Activated naive CD4-positive, alpha-beta T cell treated with anti-CD3 and anti-CD28 coated beads, Interleukin-2, amount 10 ng/mL, durations not matched to agents 7 days and 5 days (primary cell): ENCODE results near the gene TRERF1.
A peak's percentile ranks its signal among the peaks of the same experiment; 100 is the strongest.

Source experiments
- CTCF ChIA-PET: fragments of 350-600 bp; sonication (Branson Sonifier 250); formaldehyde crosslinking; loops from one replicate; lab custom pipeline; 2021; ENCODE audit warnings: antibody characterized with exemption; lab: Charles Lee
- DNase-seq: peaks from one replicate; pipeline ENCODE4 v3.0.0-alpha.2; 2020
- H3K27ac Mint-ChIP-seq: one replicate; pipeline ENCODE4 v1.8.0; 2021; ENCODE audit warnings: mild to moderate bottlenecking, moderate library complexity, mixed read lengths
- H3K27me3 Mint-ChIP-seq: one replicate; pipeline ENCODE4 v1.8.0; 2021; ENCODE audit warnings: mild to moderate bottlenecking, mixed read lengths
- H3K36me3 Mint-ChIP-seq: one replicate; pipeline ENCODE4 v1.8.0; 2021; ENCODE audit warnings: mixed read lengths
- H3K4me1 Mint-ChIP-seq: one replicate; pipeline ENCODE4 v1.8.0; 2021; ENCODE audit warnings: mixed read lengths
- H3K4me3 Mint-ChIP-seq: one replicate; pipeline ENCODE4 v1.8.0; 2021; ENCODE audit warnings: mild to moderate bottlenecking, moderate library complexity, mixed read lengths
- H3K9me3 Mint-ChIP-seq: one replicate; pipeline ENCODE4 v1.8.0; 2021; ENCODE audit warnings: mixed read lengths

TRERF1 gene

DNA sequence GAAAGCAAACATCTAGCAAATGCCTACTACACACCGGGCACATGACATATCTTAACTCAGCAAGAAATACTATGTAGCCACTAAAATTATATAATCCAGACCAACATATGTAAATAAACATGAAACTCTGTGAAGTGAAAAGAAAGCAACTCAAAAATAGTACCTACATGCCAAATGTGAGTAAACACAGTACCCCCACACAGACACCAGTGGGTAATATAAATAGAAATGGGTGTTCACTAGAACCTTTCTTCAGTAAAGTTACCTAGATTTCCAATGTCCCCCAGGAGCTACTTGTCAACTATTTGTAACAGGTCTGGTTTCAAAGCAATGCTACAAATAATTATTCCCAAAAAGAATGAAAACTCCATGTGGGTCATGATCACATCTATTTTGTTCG lies 25.5 kb downstream of the TRERF1 start:
- H3K27me3 Mint-ChIP-seq, result no peaks in the 10 kb centered on the region
- no peaks in the 10 kb centered on the region for H3K9me3 Mint-ChIP-seq
- no peak overlapping the region for H3K4me3 Mint-ChIP-seq
- H3K27ac Mint-ChIP-seq, result no peak overlapping the region
- DNase-seq, result no peak
- H3K36me3 Mint-ChIP-seq, result peaks cover 17% of the 10 kb centered on the region
- CTCF ChIA-PET, result no interaction called here
- H3K4me1 Mint-ChIP-seq, result peaks cover 53% of the 10 kb centered on the region

DNA sequence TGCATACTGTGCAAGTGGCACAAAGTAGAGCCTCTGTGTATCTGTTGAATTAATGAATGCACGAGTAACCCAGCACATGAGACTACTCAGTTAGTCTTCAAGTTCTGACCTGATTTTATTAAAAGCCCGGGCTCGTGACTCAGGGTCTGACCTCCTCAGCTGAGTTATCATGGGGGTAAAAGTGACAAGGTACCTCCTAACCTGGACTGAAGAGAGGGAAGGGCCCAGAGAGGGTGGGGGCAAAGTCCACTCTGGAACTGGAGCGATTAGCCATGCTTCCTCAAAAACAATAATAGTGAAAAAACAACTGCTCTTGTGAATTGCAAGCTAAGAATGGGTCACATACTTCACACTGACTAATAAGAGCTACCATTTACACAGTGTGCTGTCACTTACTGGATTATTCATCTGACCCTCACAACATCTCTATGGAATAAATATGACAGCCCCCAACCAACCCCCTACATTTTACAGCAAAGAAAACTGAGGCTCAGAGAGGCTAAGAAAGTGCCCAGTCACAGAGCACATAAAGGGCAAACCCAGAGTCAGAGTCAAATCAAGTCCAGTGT lies 26.7 kb downstream of the TRERF1 start:
- H3K27ac Mint-ChIP-seq, result no peak overlapping the region
- peaks cover 56% of the 10 kb centered on the region for H3K4me1 Mint-ChIP-seq
- no peak overlapping the region for H3K4me3 Mint-ChIP-seq
- no peaks in the 10 kb centered on the region for H3K9me3 Mint-ChIP-seq
- H3K27me3 Mint-ChIP-seq, result no peaks in the 10 kb centered on the region
- H3K36me3 Mint-ChIP-seq, result peaks cover 18% of the 10 kb centered on the region
- CTCF ChIA-PET, result interaction anchor here (0.7 to 2.4 kb wide), 3 partner anchors 8 to 592 kb away, joined by 3 to 7 read pairs (median 4); no protein-coding TSS in a partner anchor
- DNase-seq, result no peak

DNA sequence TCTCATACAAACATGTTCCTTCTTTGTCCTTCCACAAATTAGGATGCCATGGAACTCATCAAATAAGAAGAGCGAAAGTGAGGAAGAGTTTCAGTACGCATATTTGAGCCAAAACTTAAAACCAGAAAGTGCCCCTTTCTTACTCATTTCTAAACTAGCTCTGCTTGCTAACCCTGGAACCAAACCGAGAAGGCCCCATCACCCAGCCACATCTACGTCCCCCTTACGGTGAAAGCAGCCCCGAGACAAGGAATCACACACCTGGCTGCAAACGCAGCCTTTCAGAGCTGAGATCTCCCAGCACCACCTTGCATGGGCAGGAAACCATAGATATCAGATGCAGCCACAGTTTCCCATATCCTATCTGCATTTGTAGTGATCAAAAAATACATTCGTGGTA lies 28.5 kb downstream of the TRERF1 start:
- peaks cover 55% of the 10 kb centered on the region for H3K4me1 Mint-ChIP-seq
- CTCF ChIA-PET, result interaction anchor here (1.3 to 2.4 kb wide), 2 partner anchors 9 to 19 kb away, joined by 3 to 7 read pairs; no protein-coding TSS in a partner anchor
- H3K9me3 Mint-ChIP-seq, result no peaks in the 10 kb centered on the region
- peak overlapping the region; percentile 81 for H3K27ac Mint-ChIP-seq
- H3K4me3 Mint-ChIP-seq, result peak overlapping the region; percentile 26
- no peaks in the 10 kb centered on the region for H3K27me3 Mint-ChIP-seq
- H3K36me3 Mint-ChIP-seq, result peaks cover 5% of the 10 kb centered on the region
- DNase-seq, result peak; percentile 50

- Mint-ChIP-seq H3K4me1 (peaks cover 66% of the 10 kb centered on the region), H3K36me3 (peaks cover 5% of the 10 kb centered on the region), H3K9me3 (no peaks in the 10 kb centered on the region), H3K27me3 (no peaks in the 10 kb centered on the region), H3K27ac (no peak overlapping the region), H3K4me3 (no peak overlapping the region)
- CTCF ChIA-PET, result interaction anchor here (0.9 to 1.7 kb wide), 5 partner anchors 8 to 168 kb away, joined by 3 to 4 read pairs (median 3); no protein-coding TSS in a partner anchor
- no peak for DNase-seq
Measured at GRCh38 chr6:42420741-42421140, 31.0 kb downstream of the TRERF1 start.

DNA sequence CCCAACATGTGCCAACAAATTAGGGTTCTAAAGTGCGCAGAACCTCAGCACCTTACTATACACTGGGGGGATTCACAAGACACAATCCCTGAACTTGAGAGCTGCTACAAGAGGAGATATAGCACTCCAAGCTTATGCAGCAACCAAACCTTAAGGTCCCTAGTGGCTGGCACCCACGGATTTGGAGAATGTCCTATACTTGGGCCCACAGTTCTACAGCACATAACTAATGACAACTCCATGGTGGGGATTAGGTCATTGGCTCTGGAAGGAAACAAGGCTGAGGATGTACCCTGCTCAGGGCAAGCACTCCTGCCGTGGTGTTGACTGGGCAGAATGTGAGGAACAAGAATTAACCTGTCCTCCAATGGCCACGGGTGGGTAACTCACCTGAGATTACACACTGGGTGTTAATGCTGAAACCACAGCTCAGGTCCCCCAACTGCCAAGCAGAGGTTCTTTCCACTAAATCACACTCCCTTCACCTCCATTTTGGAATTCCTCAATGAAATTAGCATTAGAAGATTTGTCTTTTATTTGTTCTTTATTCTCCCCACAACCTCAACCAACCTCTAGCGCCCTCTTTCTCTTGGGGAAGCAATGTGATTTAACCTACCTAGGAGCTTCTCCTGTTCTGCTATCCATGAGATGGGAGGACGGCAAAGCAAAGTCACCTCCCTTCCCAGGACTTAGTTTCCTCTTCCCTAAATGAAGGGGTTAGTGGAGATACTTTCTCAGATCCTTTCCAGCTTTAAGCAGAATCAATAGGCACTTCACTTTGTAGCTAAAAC lies 32.0 kb downstream of the TRERF1 start:
- Mint-ChIP-seq H3K4me3 (no peak overlapping the region), H3K4me1 (peaks cover 68% of the 10 kb centered on the region), H3K27ac (no peak overlapping the region), H3K36me3 (peaks cover 5% of the 10 kb centered on the region), H3K9me3 (no peaks in the 10 kb centered on the region), H3K27me3 (no peaks in the 10 kb centered on the region)
- CTCF ChIA-PET, result interaction anchor here (0.9 to 1.7 kb wide), 5 partner anchors 9 to 167 kb away, joined by 3 to 4 read pairs (median 3); no protein-coding TSS in a partner anchor
- DNase-seq, result no peak

DNA sequence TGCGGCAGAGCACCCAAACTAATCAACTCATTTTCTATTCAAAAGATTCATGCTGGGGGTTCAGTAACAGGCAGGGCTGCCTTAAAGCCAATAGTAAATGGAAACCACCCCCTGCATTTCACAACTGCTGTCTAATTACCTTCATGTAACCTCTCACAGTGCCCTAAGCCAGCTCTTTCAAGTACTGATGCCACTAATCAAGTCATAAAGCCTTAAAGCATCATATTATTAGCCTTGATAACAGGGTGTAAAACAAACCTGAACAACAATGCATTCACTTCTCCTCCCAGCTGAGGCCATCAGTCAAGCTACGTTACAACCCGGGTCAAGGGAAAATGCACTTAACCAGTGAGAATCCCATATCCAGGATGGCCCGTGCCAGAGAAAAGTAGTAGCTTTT lies 33.0 kb downstream of the TRERF1 start:
- CTCF ChIA-PET, result interaction anchor here (1.4 to 1.7 kb wide), 2 partner anchors 30 to 129 kb away, joined by 3 to 4 read pairs; no protein-coding TSS in a partner anchor
- Mint-ChIP-seq H3K9me3 (no peaks in the 10 kb centered on the region), H3K27ac (no peak overlapping the region), H3K27me3 (no peaks in the 10 kb centered on the region), H3K36me3 (peaks cover 5% of the 10 kb centered on the region), H3K4me1 (peaks cover 69% of the 10 kb centered on the region), H3K4me3 (no peak overlapping the region)
- DNase-seq, result no peak

GRCh38 chr6:42417641-42418112 lies 34.0 kb downstream of the TRERF1 start:
- Mint-ChIP-seq H3K4me3 (peak overlapping the region; percentile 22), H3K9me3 (no peaks in the 10 kb centered on the region), H3K36me3 (peaks cover 5% of the 10 kb centered on the region), H3K27me3 (no peaks in the 10 kb centered on the region), H3K27ac (peak overlapping the region; percentile 75), H3K4me1 (peaks cover 60% of the 10 kb centered on the region)
- CTCF ChIA-PET, result interaction anchor here (1.4 kb wide), 1 partner anchor 130 kb away, joined by 3 read pairs; no protein-coding TSS in a partner anchor
- DNase-seq, result peak; percentile 73

DNA sequence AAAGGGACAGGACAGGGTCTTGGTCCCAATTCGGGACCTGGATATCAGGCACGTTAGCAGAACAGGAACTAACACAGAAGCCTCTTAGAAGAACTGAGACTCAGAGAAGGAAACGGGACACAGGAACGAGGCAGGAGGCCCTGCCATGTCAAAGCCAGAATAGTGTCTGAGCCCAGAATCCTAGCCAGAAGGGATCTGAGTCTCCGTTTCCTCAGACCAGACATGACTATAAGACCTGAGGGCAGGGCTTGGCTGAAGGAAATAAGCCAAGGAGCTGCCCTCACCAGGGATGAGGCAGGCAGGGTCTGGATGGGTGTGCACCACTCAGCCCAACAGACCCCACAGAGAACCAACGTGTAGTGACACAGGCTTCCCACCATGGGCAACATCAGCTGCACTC lies 40.3 kb downstream of the TRERF1 start:
- Mint-ChIP-seq H3K27ac (no peak overlapping the region), H3K36me3 (peaks cover 9% of the 10 kb centered on the region), H3K4me3 (no peak overlapping the region), H3K27me3 (no peaks in the 10 kb centered on the region), H3K9me3 (no peaks in the 10 kb centered on the region), H3K4me1 (peaks cover 37% of the 10 kb centered on the region)
- CTCF ChIA-PET, result no interaction called here
- no peak for DNase-seq

DNA sequence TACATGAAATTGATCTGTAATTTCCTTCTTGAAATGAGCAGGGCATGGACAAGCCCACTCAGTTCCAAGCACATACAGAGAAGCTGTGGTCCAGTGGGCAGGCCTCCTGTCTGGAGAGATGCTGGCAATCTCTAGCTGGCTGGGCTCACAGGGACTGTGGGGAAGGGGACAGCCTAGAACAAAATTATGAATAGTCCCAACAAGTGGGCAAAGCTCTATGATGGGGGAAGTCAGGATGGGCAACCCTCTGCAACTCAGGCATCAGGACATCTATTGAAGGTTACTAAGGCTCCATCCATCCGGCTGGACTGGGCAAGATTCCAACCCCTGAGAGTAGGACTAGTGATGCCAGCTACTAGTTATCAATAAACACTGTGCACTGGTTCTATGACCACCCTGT lies 40.9 kb downstream of the TRERF1 start:
- CTCF ChIA-PET, result no interaction called here
- no peak overlapping the region for H3K27ac Mint-ChIP-seq

GRCh38 chr6:42409581-42409980 lies 42.1 kb downstream of the TRERF1 start:
- Mint-ChIP-seq H3K27ac (no peak overlapping the region), H3K4me3 (no peak overlapping the region), H3K27me3 (no peaks in the 10 kb centered on the region), H3K4me1 (peaks cover 39% of the 10 kb centered on the region), H3K9me3 (no peaks in the 10 kb centered on the region), H3K36me3 (peaks cover 11% of the 10 kb centered on the region)
- CTCF ChIA-PET, result no interaction called here
- no peak for DNase-seq

More for the DNA sequence above, 40.9 kb downstream of the TRERF1 start:
- no peak overlapping the region for H3K4me3 Mint-ChIP-seq
- no peaks in the 10 kb centered on the region for H3K9me3 Mint-ChIP-seq
- DNase-seq, result no peak
- H3K27me3 Mint-ChIP-seq, result no peaks in the 10 kb centered on the region
- H3K36me3 Mint-ChIP-seq, result peaks cover 11% of the 10 kb centered on the region
- peaks cover 40% of the 10 kb centered on the region for H3K4me1 Mint-ChIP-seq

GRCh38 chr6:42407379-42407778 lies 44.3 kb downstream of the TRERF1 start:
- CTCF ChIA-PET, result interaction anchor here (1.0 kb wide), 1 partner anchor 21 kb away, joined by 4 read pairs; no protein-coding TSS in a partner anchor
- H3K36me3 Mint-ChIP-seq, result peaks cover 17% of the 10 kb centered on the region
- H3K4me3 Mint-ChIP-seq, result no peak overlapping the region
- no peaks in the 10 kb centered on the region for H3K9me3 Mint-ChIP-seq
- H3K4me1 Mint-ChIP-seq, result peaks cover 54% of the 10 kb centered on the region
- H3K27me3 Mint-ChIP-seq, result no peaks in the 10 kb centered on the region
- peak overlapping the region; percentile 47 for H3K27ac Mint-ChIP-seq
- DNase-seq, result no peak

- peaks cover 59% of the 10 kb centered on the region for H3K4me1 Mint-ChIP-seq
- CTCF ChIA-PET, result interaction anchor here (1.0 kb wide), 1 partner anchor 22 kb away, joined by 4 read pairs; no protein-coding TSS in a partner anchor
Measured at GRCh38 chr6:42406306-42407280, 45.1 kb downstream of the TRERF1 start.

DNA sequence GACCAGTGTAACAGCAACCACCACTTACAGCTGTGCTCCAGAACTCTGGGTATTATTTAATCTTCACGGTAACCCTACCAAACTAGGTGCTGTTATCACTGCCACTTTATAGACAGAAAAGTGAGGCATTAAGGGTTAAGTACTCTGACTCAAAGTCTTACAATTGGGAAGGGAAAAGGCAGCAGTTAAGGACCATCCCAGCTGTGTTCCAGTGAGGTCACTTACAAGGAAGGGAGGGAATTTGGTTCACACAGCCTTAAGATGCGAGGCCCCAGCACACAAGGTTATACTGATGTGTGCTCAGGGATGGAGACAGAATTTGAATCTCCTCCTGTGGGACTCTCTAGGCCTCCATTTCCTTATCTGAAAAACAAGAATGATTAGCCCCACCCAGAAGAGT lies 46.7 kb downstream of the TRERF1 start:
- Mint-ChIP-seq H3K36me3 (peaks cover 11% of the 10 kb centered on the region), H3K27ac (peak overlapping the region; percentile 69), H3K4me3 (no peak overlapping the region), H3K9me3 (no peaks in the 10 kb centered on the region), H3K4me1 (peaks cover 64% of the 10 kb centered on the region), H3K27me3 (no peaks in the 10 kb centered on the region)
- no peak for DNase-seq
- CTCF ChIA-PET, result interaction anchor here (1.1 to 3.3 kb wide), 5 partner anchors 14 to 142 kb away, joined by 3 to 17 read pairs (median 3); no protein-coding TSS in a partner anchor

More at GRCh38 chr6:42406306-42407280, 45.1 kb downstream of the TRERF1 start:
- Mint-ChIP-seq H3K4me3 (no peak overlapping the region), H3K27me3 (no peaks in the 10 kb centered on the region), H3K36me3 (peaks cover 17% of the 10 kb centered on the region), H3K9me3 (no peaks in the 10 kb centered on the region), H3K27ac (peak overlapping the region; percentile 29)
- DNase-seq, result no peak
